Fibroblast of upper back skin (primary cell): ENCODE results near the gene TIGD1.

Experiments used
- DNase-seq: peaks from one replicate; pipeline ENCODE4 v3.0.0-alpha.2; 2013

The TIGD1 gene

DNA sequence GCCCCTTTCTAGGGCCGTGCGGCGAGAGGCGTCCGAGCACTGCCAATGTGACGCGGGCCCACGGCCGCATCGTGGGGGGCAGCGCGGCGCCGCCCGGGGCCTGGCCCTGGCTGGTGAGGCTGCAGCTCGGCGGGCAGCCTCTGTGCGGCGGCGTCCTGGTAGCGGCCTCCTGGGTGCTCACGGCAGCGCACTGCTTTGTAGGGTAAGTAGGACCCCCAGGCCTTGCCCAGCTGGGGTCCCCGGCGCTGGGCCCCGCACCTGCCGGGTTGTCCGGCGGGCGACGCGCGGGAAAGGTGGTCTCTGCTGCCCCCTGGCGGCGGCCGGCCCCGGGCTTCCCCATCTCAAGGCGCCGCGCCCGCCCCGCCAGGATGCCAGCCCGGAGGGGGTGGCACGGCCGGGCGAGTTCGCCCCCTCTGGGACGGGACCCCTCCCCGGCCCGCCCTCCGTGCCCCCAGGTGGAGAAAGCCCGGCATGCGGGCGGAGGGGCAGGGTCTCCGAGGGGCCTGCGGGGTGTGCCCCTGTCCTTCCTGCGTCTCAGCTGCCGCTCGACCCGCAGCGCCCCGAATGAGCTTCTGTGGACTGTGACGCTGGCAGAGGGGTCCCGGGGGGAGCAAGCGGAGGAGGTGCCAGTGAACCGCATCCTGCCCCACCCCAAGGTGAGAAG lies 28.3 kb downstream of the TIGD1 start:
- DNase-seq = no peak

DNA sequence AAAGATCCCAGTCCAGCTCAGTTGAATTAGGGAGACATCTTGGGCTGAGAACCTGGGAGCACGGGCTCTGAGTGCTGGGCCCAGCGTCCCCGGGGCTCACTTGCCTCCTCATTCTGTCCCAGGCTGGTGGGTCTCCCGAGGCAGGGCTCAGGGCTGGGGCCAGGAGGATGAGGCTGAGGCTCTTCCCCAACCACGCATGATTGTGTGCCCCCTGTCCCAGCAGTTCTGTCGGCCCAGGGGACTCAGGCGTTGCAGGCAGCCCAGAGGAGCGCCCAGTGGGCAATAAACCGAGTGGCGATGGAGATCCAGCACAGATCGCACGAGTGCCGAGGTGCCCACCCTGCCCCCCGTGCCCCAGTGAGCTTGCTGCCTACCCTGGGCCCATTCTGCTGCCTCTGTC lies 29.3 kb downstream of the TIGD1 start:
- DNase-seq = no peak

DNA sequence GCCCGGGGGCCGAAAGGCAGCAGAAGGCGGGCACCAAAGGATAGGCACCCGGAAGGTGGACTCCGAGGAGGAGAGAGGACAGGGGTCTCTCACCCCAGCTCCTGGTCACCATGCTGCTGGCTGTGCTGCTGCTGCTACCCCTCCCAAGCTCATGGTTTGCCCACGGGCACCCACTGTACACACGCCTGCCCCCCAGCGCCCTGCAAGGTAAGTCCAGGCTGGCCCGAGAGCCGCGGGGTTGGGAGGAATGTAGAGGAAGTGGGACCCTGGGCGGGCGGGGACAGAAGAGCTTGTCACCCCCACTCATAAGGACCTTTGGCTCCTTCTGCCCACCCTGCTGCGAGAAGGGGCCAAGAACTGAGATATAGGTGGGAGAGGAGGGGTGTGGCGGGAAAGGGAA lies 29.9 kb downstream of the TIGD1 start:
- DNase-seq = no peak

DNA sequence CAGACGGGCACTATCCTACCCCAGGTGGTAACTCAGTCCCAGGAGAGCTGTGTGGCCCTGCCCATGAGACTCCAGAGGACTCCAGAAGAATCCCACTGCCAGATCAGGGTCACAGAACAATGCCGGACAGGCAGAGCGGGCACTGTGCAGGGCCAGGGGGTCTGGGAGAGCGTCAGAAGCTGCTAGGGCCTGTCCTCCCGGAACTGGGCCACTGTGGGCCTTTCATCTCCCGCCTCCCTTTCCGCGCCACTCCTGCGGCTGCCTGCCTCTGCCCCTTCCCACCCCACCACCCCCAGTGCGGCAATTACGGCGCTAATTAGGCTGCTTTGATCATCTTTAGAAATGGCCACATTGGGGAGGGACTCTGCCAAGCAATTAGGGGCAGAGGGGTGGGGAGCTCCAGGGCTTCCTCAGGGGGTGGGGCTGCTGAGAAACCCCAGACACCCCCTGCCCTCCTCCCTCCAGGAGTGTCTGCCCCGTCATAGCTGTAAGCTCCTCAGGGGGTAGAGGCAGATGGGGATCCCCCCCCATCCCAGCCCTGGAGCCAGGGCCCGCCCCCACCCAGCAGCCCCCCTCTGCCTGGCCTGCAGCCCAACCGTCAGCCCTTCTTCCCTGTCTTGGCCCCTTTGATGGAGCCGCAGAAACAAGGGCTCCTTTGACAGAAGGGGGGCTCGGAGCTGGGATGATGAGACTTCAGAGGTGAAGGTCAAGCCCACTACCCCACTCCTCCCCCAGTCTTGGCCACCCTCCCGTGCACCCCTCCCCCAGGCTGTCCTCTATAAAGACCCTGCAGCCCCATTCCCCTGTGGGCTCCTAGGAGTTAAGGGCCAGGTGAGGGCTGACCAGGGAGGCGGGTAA lies 30.5 kb downstream of the TIGD1 start, which contains the start of gene PRSS56:
Gene PRSS56 (plus strand): TSS at position 808 of the 858 bp plus-strand sequence. CDS start 211 bp downstream, outside the sequence.
- no peak for DNase-seq

DNA sequence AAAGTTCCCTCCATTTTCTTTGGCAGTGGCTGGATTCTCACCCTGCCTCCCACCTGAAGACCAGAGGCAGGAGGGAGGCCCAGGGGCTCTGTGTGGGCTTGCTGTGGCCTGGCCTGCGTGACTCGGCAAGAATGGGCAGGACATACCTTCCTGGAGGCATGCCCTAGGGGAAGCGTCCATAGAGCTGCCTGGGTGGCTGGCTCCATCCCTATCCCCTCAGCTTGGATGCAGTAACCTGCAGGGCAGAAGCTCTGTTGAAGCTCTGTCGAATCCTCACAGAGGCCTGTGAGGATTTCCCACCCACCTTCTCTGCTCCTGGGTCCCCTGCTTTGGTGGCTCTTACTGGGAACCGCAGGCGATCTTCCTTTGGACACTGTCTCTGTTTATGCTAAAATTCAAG lies 31.5 kb downstream of the TIGD1 start:
- no peak for DNase-seq

DNA sequence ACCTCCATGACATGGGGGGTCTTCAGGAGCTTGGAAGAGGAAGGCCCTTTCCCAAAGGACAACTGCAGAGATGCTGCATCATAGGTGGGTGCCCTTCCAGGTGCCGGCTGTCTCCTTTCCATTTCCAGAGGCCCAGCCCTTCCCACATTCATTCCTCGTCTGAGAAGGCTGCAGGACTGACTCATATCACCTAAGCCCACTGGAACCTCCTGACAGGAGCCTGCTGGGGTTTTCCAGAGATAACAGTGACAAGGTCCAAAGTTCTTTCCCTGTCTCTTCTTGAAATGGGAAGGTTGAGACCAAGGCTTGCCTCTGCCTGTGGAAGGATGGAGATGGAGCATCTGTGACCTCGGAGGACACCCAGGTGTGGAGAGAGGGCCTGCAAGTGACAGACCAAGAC lies 33.8 kb downstream of the TIGD1 start:
- DNase-seq = no peak

DNA sequence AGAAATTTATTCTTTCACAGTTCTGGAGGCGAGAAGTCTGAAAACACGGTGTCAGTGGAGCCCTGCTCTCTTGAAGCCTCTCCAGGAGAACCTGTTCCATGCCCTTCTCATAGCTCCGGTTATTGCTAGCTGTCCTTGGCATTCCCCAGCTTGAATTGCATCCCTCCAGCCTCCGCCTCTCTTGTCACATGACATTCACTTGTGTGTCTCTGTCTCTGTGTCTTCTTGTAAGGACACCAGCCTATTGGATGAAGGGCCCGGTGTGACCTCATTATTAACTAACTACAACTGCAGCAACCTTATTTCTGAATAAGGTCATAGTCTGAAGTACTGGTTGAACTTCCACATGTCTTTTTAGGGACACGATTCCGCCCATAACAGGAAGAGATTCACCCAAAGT lies 34.7 kb downstream of the TIGD1 start:
- no peak for DNase-seq

DNA sequence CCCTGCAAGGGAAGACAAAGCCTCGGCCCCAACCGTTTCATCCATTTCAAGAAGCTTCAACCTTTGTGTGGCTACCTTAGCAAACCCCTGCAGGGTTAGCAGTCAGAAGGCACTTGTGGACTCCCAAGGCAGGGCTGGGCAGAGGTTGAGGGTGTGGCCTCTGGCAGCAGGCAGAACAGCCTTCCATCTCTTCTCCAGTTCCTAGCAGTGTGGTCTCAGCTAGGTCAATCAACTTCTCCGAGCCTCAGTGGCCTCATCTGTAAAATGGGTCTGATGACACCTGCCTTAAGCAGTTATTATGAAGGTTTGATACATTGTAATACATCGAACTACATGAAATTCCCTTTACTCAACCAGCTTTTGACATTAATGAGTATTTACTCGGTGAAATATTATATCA lies 37.0 kb downstream of the TIGD1 start:
- DNase-seq = no peak

DNA sequence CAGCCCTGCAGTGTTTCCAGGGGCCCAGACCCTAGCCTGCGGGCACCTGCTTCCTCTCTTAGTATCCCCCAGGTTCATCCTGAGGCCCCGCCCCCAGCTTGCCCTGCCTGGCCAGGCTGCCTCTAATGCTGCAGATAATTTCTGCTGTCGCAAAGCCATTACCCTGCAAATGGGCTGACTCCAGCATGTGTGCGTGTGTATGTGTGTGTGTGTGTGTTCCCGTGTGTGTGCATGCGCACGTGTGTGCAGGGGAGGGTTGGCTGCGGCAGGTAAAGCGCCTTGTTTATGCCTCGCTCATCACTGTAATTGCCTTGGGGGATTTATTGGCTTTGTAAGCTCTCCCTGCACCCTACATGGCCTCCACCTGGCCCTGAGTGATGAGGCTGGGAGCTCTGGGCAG lies 37.8 kb downstream of the TIGD1 start:
- no peak for DNase-seq

DNA sequence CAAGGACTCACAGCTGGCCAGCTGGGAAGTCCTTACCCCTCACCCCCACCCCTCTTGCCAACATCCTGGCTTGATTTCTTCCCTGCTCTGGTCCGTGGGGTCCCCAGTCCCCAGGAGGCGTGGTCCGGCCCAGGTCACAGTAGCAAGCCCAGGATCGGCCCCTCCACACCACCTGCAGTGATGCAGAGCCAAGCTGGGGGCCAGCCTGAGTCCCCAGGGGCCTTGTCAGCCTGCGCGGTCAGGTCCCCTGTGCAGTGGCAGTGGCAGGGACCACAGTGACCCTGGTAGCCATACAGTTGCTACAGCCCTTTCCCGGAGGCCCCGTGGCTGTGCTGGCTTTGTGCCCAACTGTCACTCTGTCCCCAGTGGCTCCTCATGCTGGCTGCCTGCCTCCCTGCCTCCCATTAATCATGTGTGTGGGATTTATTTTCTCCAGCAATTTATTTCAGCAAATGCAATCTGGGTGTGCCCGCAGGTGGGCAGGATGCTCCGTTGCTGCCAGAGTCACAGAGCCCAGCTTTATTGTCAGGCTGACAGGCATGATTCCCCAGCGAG lies 38.9 kb downstream of the TIGD1 start:
- DNase-seq = no peak

DNA sequence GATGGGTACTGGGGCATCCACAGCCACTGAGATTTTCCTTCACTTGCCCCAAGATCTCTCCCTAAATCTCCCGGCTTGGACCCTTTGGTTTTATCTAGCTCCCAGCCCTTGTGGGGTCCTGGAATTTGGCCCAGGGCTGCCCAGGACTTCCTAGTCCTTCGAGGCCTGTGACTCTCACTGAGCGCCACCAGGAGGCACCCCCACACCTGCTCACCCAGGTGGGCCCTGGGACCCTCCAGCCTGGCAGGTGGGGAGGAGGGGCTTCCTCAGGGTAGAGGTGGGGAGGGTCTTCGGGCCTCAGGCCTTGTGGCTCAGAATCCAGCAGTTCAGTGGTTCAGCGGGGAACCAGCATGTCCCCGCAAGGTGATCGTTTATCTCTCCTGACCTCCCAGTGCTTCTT lies 42.1 kb downstream of the TIGD1 start:
- DNase-seq = no peak

DNA sequence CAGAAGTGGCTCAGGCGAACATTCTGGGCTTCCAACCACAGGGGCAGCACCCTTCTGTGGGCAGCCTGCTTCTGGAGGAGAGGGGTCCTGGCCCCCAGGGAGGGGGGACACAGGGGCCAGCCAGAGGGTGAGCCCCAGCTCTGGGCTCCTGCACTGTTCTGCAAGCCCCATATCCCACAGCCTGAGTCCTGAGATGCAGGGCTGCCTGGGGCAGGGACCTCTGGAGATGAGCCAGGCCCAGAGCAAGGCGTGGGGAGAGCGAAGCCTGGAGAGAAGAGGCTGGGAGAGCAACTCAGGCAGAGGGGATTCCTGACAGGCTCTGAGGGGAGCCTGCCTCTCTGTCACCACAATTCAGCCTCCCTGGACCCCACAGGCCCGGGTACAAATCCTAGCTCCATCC lies 43.6 kb downstream of the TIGD1 start:
- no peak for DNase-seq

DNA sequence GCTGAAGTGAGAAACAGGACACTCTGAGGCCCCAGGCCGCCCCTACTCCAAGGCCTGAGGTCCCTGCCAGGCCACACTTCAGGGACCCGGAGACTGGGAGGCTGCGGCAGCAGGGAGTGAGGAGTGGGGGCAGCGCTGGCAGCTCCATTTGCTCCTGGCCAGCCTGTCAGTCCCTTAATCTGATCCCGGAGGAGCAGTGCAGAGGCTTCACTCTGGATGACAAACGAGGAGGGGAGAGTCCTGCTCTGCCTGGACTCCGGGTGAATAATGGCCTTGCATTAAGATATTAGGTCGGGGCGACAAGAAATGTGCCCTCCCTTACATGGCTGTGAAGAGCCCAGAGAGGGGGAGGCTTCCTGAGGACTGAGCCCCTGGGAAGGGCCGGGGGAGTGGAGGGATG lies 44.5 kb downstream of the TIGD1 start:
- no peak for DNase-seq

DNA sequence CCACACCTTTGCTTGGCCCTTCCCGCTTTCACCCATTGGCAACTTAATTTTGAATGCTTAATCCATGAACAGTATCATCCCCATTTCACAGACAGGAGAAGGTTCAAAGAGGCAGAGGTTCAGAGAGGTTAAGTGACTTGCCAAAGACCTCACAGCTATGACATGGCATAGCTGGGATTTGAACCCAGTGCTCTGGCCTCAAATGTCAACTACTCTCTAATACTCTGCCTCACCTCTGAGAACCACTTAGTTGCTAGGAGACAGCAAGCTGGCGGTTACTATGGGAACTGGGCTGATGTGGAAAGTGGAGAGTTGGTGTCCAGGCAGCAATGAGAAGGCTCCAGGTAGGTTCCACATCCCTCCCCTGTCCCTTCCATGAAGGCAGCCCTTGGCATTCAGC lies 45.9 kb downstream of the TIGD1 start:
- no peak for DNase-seq

DNA sequence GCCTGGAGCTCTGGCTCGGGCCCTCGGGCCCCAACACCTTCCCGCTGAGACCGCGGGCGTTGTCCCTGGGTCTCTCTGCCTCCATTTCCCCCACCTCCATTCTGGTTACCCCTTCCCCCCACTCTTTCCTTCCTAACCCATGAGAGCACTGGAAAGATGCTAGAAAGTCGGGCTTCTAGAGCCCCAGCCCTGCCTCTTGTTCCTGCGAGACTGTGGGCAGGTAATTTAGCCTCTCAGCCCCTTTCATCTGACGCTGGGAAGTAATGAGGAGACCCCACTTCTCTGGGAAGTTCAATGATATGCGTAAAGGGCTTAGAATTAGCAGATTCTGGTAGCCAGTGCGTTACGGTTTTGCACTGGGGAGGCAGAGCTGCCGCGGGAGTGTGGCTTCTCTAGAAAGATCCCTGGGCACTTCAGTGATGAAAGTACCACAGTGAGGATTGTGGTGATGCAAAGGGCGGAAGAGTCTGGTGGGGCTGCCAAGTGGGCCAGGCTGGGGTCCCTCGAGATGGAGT lies 46.5 kb downstream of the TIGD1 start:
- DNase-seq = no peak

DNA sequence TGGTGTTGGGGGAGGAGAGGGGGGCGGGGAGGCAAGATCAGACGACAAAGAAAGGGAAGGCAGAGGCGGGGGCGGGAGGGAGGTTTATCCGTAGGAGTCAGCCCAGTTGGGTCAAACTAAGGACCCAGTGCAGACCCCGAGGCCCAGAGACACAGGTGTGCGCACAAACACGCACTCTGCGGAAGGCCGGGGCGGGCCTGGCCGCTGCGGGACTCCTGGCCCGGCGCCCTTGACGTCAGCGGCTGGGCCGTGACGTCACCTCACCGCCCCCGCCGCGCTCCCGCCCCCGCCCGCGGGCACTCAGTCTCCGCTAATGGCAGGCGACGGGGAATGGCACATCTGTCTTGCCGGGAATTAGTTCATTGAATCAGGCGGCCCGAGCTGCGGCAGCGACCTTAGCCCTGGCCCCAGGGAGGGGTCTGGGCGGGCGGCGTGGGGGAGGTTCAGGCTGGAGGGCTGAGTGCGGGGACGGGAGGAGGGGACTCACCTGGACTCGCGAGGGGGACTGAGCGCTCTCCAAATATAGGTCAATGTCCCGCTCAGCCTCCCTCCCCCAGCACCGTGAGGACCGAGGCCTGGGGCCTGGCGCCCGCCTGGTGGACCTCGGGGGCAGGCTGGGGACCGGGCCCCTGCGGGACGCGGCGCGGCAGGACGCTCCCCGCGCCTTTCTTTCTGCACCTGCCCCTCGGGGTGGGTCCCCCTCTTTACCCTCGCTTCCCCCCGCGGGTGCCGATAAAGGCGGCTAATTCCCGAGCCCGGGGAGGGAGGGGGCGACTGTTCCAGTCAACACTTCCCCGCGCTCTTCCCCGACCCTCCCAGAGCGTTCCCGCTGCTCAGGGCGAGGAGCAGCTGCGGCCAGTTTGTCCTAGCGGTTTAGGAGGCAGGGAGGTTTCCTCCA lies 47.2 kb downstream of the TIGD1 start:
- DNase-seq = no peak

DNA sequence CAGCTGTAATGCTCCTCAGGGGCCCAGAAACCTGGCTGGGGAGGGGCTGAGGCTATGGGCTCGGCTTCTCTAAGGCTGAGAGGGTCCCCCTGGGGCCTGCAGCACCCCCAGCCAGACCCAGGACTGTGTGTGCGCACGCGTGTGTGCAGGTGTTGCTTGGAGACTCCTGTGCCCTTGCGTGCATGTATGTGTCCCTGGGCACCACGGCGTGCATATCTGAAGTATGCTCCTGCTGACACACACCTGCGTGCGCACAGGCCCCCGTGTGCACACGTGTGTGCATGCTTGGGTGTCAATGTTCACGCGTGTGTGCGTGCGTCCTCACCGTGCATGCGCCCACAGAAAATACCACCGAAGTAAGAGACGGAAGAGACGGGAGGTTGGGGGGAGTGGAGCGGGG lies 47.8 kb downstream of the TIGD1 start:
- DNase-seq = no peak

DNA sequence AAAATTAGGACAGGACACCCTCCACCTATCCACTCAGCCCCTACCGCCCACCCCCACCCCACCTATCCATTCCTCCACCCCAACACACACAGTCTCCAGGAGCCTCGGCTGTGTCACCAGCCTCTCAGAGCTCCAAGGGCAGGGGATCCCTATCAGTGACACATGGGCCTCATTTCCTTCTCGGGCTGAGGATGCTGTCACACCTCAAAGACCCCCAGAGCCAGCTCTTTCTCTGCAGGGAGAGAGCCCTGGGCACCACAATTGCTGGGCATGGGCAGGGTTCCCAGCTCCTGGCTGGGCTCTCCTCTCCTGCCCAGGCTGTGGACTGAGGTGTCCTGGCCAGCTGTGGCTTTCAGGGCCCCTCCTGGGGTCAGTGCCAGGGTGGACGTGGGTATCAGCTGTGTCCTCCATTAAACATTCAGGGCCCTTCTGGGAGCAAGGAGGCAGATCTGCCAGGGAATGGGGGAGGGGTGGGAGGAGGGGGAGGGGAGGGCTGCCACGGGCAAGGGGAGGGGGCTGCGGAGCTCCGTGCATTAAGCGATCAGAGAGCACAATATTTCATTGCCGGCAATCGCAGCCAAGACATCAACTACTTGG lies 48.5 kb downstream of the TIGD1 start:
- no peak for DNase-seq

DNA sequence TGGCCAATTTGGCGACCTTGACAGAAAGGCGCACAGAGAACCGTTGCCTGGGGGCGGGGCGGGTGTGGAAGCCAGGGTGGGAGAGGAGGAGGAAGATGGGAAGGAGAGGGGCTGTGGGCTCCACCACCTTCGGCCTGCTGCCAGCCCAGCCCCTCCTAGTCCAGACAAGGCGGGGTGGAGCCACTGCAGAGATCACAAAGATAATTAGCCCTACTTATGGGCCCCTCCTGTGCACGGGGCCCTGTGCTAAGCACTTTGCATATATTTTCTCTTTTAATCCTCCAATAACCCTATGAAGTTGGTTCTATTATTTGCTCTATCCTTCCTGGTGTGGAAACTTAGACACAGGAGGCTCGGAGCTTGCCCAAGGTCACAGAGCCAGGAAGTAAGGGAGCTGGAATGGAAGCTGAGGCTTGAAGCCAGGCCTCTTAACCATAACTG lies 49.0 kb downstream of the TIGD1 start:
- no peak for DNase-seq

DNA sequence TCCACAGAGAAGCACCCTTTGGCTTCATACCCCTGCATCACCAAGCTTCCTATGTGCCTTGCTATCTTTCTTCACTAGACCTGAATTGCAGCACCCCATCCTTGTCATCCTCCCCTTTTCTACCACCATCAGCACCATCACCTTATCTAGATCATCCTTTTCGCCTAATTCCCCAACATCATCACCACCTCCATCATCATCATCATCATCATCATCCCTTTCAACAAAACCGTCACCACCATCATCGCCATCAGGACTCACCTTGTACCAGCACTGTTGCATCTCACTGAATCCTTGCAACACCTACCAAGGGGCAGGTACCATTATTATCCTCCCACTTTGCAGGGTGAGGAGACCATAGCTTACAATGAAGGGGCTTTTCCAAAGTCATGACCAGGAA lies 51.9 kb downstream of the TIGD1 start:
- DNase-seq = no peak
